GM12875 (cell line): ENCODE results near the gene PHPT1.

Experiments used
- H3K4me3 ChIP-seq: one replicate; pipeline ENCODE4 v1.5.1; 2011; ENCODE audit warnings: low read depth, low read length, control low read depth
- CTCF ChIP-seq: IDR thresholded peaks from 2 replicates; pipeline ENCODE4 v1.5.1; 2011; ENCODE audit warnings: low read depth, mild to moderate bottlenecking, control low read depth, inconsistent platforms, low read length, moderate library complexity, borderline replicate concordance; ENCODE audit not compliant: insufficient read depth

PHPT1 gene

GRCh38 chr9:136854842-136855460 lies 5.7 kb downstream of the PHPT1 start:
- TF ChIP-seq CTCF, result no peak
- no peak overlapping the region for H3K4me3 ChIP-seq

GRCh38 chr9:136855461-136856078 lies 6.4 kb downstream of the PHPT1 start:
- no peak for TF ChIP-seq CTCF
- H3K4me3 ChIP-seq, result no peak overlapping the region

GRCh38 chr9:136856079-136856476 lies 6.9 kb downstream of the PHPT1 start:
- TF ChIP-seq CTCF, result no peak
- no peak overlapping the region for H3K4me3 ChIP-seq

GRCh38 chr9:136856541-136857141 lies 7.4 kb downstream of the PHPT1 start:
- H3K4me3 ChIP-seq, result no peak overlapping the region
- 0 out of 2 replicates have a peak, but pooled peaks have one; percentile 16 for TF ChIP-seq CTCF

GRCh38 chr9:136857166-136857565 lies 8.0 kb downstream of the PHPT1 start:
- H3K4me3 ChIP-seq, result no peak overlapping the region
- TF ChIP-seq CTCF, result no peak

GRCh38 chr9:136857581-136858412 lies 8.6 kb downstream of the PHPT1 start:
- H3K4me3 ChIP-seq, result no peak overlapping the region
- no peak for TF ChIP-seq CTCF
